GM13977 (cell line): ENCODE measurements around the gene PPP1R3G.
"Not testable (repeated sequence)": the region's sequence is repeated elsewhere in the genome, so short reads cannot be mapped to it uniquely, and the experiment has no call there.

Experiments used
- DNase-seq: peaks from one replicate; pipeline ENCODE4 v3.0.0; 2012; ENCODE audit warnings: low spot score
- in situ Hi-C: fragments of 300-500 bp; cut with MboI; formaldehyde crosslinking; loops from one replicate; pipeline ENCODE4 v1.12.0; 2022; ENCODE audit warnings: low sequenced_read_pairs, low pct_unique_long_range_greater_than_20kb, mixed read lengths, inconsistent platforms; ENCODE audit not compliant: unreplicated experiment
- TF ChIP-seq, protein P1 (sequence below): IDR thresholded peaks from 2 replicates; pipeline ENCODE4 v1.5.1; 2012; ENCODE audit warnings: mild to moderate bottlenecking, control low read depth; ENCODE audit not compliant: insufficient read depth; ENCODE audit errors: extremely low read depth, missing control alignments

PPP1R3G gene

GRCh38 chr6:5059036-5059896 lies 25.9 kb upstream of the PPP1R3G start:
- in situ Hi-C loops = no loop called here
- no peak for DNase-seq

GRCh38 chr6:5060439-5060838 lies 24.7 kb upstream of the PPP1R3G start:
- in situ Hi-C loops, DNase-seq: not testable (repeated sequence)

More at GRCh38 chr6:5059036-5059896, 25.9 kb upstream of the PPP1R3G start:
- TF ChIP-seq, protein P1, sequence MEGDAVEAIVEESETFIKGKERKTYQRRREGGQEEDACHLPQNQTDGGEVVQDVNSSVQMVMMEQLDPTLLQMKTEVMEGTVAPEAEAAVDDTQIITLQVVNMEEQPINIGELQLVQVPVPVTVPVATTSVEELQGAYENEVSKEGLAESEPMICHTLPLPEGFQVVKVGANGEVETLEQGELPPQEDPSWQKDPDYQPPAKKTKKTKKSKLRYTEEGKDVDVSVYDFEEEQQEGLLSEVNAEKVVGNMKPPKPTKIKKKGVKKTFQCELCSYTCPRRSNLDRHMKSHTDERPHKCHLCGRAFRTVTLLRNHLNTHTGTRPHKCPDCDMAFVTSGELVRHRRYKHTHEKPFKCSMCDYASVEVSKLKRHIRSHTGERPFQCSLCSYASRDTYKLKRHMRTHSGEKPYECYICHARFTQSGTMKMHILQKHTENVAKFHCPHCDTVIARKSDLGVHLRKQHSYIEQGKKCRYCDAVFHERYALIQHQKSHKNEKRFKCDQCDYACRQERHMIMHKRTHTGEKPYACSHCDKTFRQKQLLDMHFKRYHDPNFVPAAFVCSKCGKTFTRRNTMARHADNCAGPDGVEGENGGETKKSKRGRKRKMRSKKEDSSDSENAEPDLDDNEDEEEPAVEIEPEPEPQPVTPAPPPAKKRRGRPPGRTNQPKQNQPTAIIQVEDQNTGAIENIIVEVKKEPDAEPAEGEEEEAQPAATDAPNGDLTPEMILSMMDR = no peak

DNA sequence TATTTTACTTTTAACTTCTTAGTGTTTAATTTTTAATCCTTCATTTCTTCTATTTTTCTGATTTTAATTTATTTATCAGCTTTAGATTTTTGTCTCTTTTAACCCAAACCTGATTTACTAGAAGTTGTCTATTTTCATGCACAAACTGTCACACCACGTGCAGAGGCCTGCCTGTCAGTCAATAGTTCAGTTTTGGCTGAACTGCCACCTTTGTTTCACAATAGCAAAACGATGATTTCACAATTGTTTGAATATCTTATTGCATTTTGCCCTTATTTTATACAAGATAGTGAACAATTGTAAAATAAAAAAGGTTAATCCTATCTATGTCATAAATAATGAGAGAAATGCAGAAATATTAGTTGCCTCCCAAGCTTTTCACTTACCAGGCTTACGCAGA lies 24.0 kb upstream of the PPP1R3G start:
- DNase-seq = no peak
- TF ChIP-seq, protein P1 = no peak
- in situ Hi-C loops = no loop called here

DNA sequence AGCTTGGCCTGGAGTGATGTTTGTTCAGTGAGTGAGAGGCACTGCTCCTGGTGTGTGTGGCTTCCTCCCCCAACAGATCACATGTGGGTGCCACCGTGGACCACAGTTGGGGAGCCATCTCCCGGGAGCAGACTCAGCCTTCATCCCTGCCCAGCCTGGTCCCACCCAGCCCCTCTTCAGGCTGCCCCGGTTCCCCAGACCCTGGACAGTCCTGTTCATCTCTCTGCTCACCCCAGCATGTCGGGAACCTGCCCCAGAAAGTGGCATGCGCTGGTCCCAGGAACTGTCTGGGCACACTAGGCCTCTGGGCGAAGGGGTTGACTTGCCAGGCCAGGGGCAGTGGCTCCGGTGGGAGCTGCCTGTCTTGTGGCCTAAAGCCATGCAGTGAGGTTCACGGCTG lies 21.5 kb upstream of the PPP1R3G start:
- TF ChIP-seq, protein P1 = no peak
- no peak for DNase-seq
- in situ Hi-C loops = no loop called here

DNA sequence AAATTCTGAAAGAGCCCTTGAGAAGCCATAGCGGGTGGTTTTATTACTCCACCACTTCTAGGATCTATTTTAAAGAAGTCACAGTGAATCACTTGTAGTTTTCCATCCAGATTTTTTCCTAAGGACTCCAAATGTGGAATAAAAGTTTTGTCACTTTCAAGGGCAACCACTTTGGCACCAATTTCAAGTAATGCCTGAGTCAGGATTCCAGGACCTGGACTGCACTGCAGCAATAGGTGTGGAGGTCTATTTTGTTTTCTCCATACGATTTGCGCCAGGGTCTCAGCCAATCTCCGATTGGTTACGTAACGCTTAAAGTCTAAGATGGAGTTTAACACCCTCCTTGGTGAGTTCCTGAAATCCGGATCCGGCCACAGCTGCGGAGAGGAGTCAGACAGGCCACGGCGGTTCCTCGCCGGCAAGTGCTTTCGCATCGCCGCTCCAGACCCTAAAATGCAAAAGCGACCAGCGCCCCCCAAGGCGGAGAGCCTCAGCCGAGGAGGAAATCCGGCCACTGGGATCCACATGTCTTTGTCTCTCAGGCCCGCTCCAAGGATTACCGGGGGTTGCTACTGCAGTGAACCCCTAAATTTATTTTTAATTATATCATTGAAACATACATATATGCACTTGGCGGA lies 18.6 kb upstream of the PPP1R3G start:
- no peak for DNase-seq
- in situ Hi-C loops = no loop called here
- TF ChIP-seq, protein P1 = no peak

- TF ChIP-seq, protein P1 = no peak
- DNase-seq = no peak
- in situ Hi-C loops = no loop called here
These were observed 17.8 kb upstream of the PPP1R3G start for GRCh38 chr6:5067305-5067704.

- DNase-seq = no peak
- in situ Hi-C loops = no loop called here
- TF ChIP-seq, protein P1 = no peak
These were observed 16.9 kb upstream of the PPP1R3G start for GRCh38 chr6:5068153-5068751.
